K562 (cell line): ENCODE results near the gene TEDC1. TPM values are rescaled to one million over a fixed set of nuclear protein-coding genes. Genes with fewer than 3 reads are reported as not detected.

Experiments used
- ATAC-seq: fragments of 200-7000 bp; cut with Tn5 transposase; 3 replicates; pipeline ENCODE4 v1.9.1; 2020; ENCODE audit warnings: moderate library complexity
- BruUV-seq: library from RNA; stranded (reverse); fragments of 400-500 nt; replicated peaks from 2 replicates; lab custom pipeline; 2021; lab: Mats Ljungman, UMichigan
- CTCF ChIA-PET: fragments of 300-600 bp; formaldehyde crosslinking; extraction: SDS; loops from one replicate; lab custom pipeline; 2021; ENCODE audit warnings: low intra/inter-chr PET ratio; lab: Yijun Ruan, JAX
- POLR2A ChIA-PET: fragments of 300-600, 350-650 bp; sonication (Branson Sonifier 250); formaldehyde crosslinking; extraction: SDS; loops from one replicate; lab custom pipeline; 2021; ENCODE audit warnings: antibody characterized with exemption, inconsistent platforms; lab: Yijun Ruan, JAX
- DNase-seq, 4 experiments: peaks; one replicate each; pipeline versions ENCODE4 v3.0.0 to v3.0.0-alpha.2; 2011 to 2018; ENCODE audit warnings: low spot score in 3 of 4, mixed read lengths in 3 of 4; ENCODE audit errors: extremely low read depth in 1 of 4
- FAIRE-seq: peaks from 2 replicates; lab custom pipeline; 2011; peaks lifted over from hg19 to GRCh38; lab: Jason Lieb, UNC
- H2AFZ ChIP-seq: 2 replicates; pipeline ENCODE4 v1.6.0; 2011; ENCODE audit warnings: low read depth, low read length, control low read depth, inconsistent platforms
- H3K27ac ChIP-seq: fragments of 200-600 bp; 3 replicates; pipeline ENCODE4 v1.8.0; 2011; ENCODE audit warnings: low read depth, mild to moderate bottlenecking, control low read depth, inconsistent platforms, low read length, moderate library complexity, mixed read lengths; ENCODE audit errors: extremely low read depth
- H3K27me3 ChIP-seq, 2 experiments: fragments of 300-600 bp in 1 of 2; 2 replicates in 1 of 2; 3 replicates in 1 of 2; pipeline versions ENCODE4 v1.6.0 to v1.8.0; 2011; ENCODE audit warnings: inconsistent platforms in 2 of 2, low read length in 2 of 2, mild to moderate bottlenecking in 1 of 2, mixed read lengths in 1 of 2, moderate library complexity in 1 of 2; ENCODE audit not compliant: control insufficient read depth in 2 of 2, insufficient read depth in 2 of 2
- H3K36me3 ChIP-seq: fragments of 300-600 bp; 3 replicates; pipeline ENCODE4 v1.8.0; 2011; ENCODE audit warnings: mild to moderate bottlenecking, low read length, inconsistent platforms; ENCODE audit not compliant: control insufficient read depth, insufficient read depth
- H3K4me1 ChIP-seq, 2 experiments: fragments of 200-600 bp in 1 of 2; replicated peaks in 1 of 2; 2 replicates in 1 of 2; 3 replicates in 1 of 2; pipeline versions ENCODE4 v1.5.1 to v1.8.0; 2011; ENCODE audit warnings: inconsistent platforms in 2 of 2, low read length in 2 of 2, mild to moderate bottlenecking in 1 of 2, mixed read lengths in 1 of 2, moderate library complexity in 1 of 2; ENCODE audit not compliant: control insufficient read depth in 2 of 2, insufficient read depth in 2 of 2
- H3K4me2 ChIP-seq: 2 replicates; pipeline ENCODE4 v1.6.1; 2011; ENCODE audit warnings: low read length, control low read depth, inconsistent platforms, mixed read lengths; ENCODE audit not compliant: insufficient read depth
- H3K4me3 ChIP-seq: fragments of 200-600 bp; sonication (generic), shearing (Covaris generic); 2 replicates; pipeline ENCODE4 v1.5.1; 2016; ENCODE audit warnings: control low read depth, inconsistent platforms
- H3K79me2 ChIP-seq: fragments of 200-600 bp; 3 replicates; pipeline ENCODE4 v1.8.0; 2011; ENCODE audit warnings: low read length, inconsistent platforms; ENCODE audit not compliant: control insufficient read depth, insufficient read depth
- H3K9ac ChIP-seq, 2 experiments: 2 replicates each; pipeline versions ENCODE4 v1.6.0 to v1.6.1; 2011; ENCODE audit warnings: low read depth in 2 of 2, low read length in 2 of 2, control low read depth in 1 of 2, inconsistent platforms in 1 of 2, mild to moderate bottlenecking in 1 of 2, mixed read lengths in 1 of 2; ENCODE audit not compliant: insufficient read depth in 1 of 2
- H3K9me1 ChIP-seq: one replicate; pipeline ENCODE4 v1.6.0; 2011; ENCODE audit warnings: inconsistent platforms, mild to moderate bottlenecking, low read length, moderate library complexity; ENCODE audit not compliant: control insufficient read depth, insufficient read depth
- H3K9me3 ChIP-seq: replicated peaks from 2 replicates; pipeline ENCODE4 v1.5.1; 2011; ENCODE audit warnings: low read depth, low read length, inconsistent platforms; ENCODE audit not compliant: control insufficient read depth, insufficient read depth
- H4K20me1 ChIP-seq: replicated peaks from 2 replicates; pipeline ENCODE4 v1.6.1; 2011; ENCODE audit warnings: low read length, inconsistent platforms, mixed read lengths; ENCODE audit not compliant: control insufficient read depth, insufficient read depth
- CTCF ChIP-seq, 3 experiments: IDR thresholded peaks in 2 of 3; conservative IDR thresholded peaks in 1 of 3; 2 replicates each; pipeline ENCODE4 v1.5.1; 2011 to 2012; ENCODE audit warnings: low read length in 3 of 3, mild to moderate bottlenecking in 3 of 3, control low read depth in 2 of 3, improper control_type of control experiment in 1 of 3, inconsistent platforms in 1 of 3, low read depth in 1 of 3, mixed read lengths in 1 of 3, moderate library complexity in 1 of 3; ENCODE audit not compliant: insufficient read depth in 2 of 3
- HDAC1 ChIP-seq, 2 experiments: fragments of 450-650 bp; IDR thresholded peaks; 2 replicates each; pipeline ENCODE4 v1.6.1; 2016 to 2017; ENCODE audit warnings: inconsistent platforms in 1 of 2, mild to moderate bottlenecking in 1 of 2, moderate library complexity in 1 of 2
- NFE2 ChIP-seq: IDR thresholded peaks from 2 replicates; pipeline ENCODE4 v1.6.1; 2014; ENCODE audit warnings: antibody characterized with exemption, low read depth
- SMAD4 ChIP-seq: fragments of 250-450 bp; sonication (Bioruptor Pico); conservative IDR thresholded peaks from 2 replicates; pipeline ENCODE4 v1.8.0; 2021; ENCODE audit warnings: inconsistent platforms, mild to moderate bottlenecking, moderate library complexity
- WGBS: fragments of 100-300 bp; shearing (Covaris generic); methylation state at CpG from one replicate; pipeline ENCODE4 v1.1.6; 2016; ENCODE audit warnings: low coverage, mixed read lengths; ENCODE audit not compliant: insufficient coverage; ENCODE audit errors: missing lambda C conversion rate; 5-methylcytosine and 5-hydroxymethylcytosine counted together
- in situ Hi-C: fragments of 300-500 bp; cut with MboI; formaldehyde crosslinking; loops from 4 replicates; pipeline ENCODE4 v1.15.0; 2018; ENCODE audit warnings: inconsistent platforms, mixed read lengths
- intact Hi-C: fragments of 100-400 bp; cut with micrococcal nuclease; formaldehyde crosslinking; loops from 2 replicates; pipeline ENCODE4 v1.14.2; 2022
- polyA plus RNA-seq, 8 experiments: library from polyadenylated mRNA; depleted of rRNA in 4 of 8; stranded (reverse) in 5 of 8; unstranded in 3 of 8; fragments of >200 nt; fragmentation: Nextera tagmentation in 2 of 8; fragmentation: Illumina TruSeq in 1 of 8; extraction: Ambion mirVana in 2 of 8; extraction: Trizol in 1 of 8; gene quantifications; 2 replicates each; pipeline versions ENCODE4 v1.2.1 to v1.2.3, GENCODE V29; 2011 to 2014; ENCODE audit warnings: inconsistent platforms in 1 of 8, missing spikeins in 1 of 8
- total RNA-seq, 7 experiments: library from RNA; depleted of rRNA in 6 of 7; stranded (reverse); fragments of >200 nt in 6 of 7; fragmentation: Illumina TruSeq in 2 of 7; extraction: Trizol in 2 of 7; gene quantifications; 2 replicates each; pipeline versions ENCODE4 v1.2.1 to v1.2.3, GENCODE V29; 2011 to 2021; ENCODE audit warnings: low replicate concordance in 1 of 7

TEDC1 gene
- total and polyA plus RNA-seq, 9 of the 15 experiments (the other 6 are each of a cell fraction or from before 2014, with no cell fraction given) = 0.21 to 28.3 (median 5.9) TPM

GRCh38 chr14:105481886-105482457 is 9.1 kb upstream of the TEDC1 start (continued):
- TF ChIP-seq CTCF (IDR thresholded peaks at IDR 0.05 in 2 of 3, conservative IDR thresholded peaks at IDR 0.05 in 1 of 3; ENCODE audit: insufficient read depth in 2 of 3, low read depth in 1 of 3, low read length in 3 of 3) (peak; percentile 30 to 33 (median 31); a peak in 2 of 6 replicates), SMAD4 (CRISPR knock-in tag) (0 out of 2 replicates have a peak, but pooled peaks have one; percentile 31)

- no peaks in the 10 kb centered on the region for H3K9me3 ChIP-seq
- H4K20me1 ChIP-seq = no peaks in the 10 kb centered on the region; the same call in 1 of the 2 replicates
- POLR2A ChIA-PET = interaction anchor here (0.7 to 2.4 kb wide), 3 partner anchors 7 to 45 kb away, joined by 3 to 12 read pairs (median 3); no protein-coding TSS in a partner anchor
- H3K27ac ChIP-seq = peak overlapping the region; percentile 58; the same call in 1 of the 3 replicates
- no peak for ATAC-seq
- TF ChIP-seq HDAC1 (IDR thresholded peaks at IDR 0.05) (no peak), NFE2 (no peak)
- TF ChIP-seq, all 486 proteins: peak for 0
- in situ Hi-C loops = no loop called here
- WGBS = 59% methylated on average over 10 of the region's 18 CpGs
- Histone ChIP-seq H3K79me2 (no peaks in the 10 kb centered on the region), H3K9ac (peak overlapping the region; percentile 44 to 86; a peak in 3 of 4 replicates), H3K36me3 (no peaks in the 10 kb centered on the region), H3K4me2 (no peak overlapping the region), H2AFZ (0 out of 2 replicates have a peak overlapping the region, but pooled peaks have one; percentile 82), H3K4me1 (peaks cover 12 to 90% of the 10 kb centered on the region in 2 experiments), H3K9me1 (no peaks in the 10 kb centered on the region), H3K27me3 (no peaks in the 10 kb centered on the region; a peak in 1 of 5 replicates), H3K4me3 (no peak overlapping the region)
- no peak for DNase-seq
- CTCF ChIA-PET = interaction anchor here (1.1 kb wide), 1 partner anchor 8 kb away, joined by 3 read pairs; the partner anchor contains the start of gene TEDC1
- intact Hi-C loops = loop anchor here (2.0 kb wide), 1 partner anchor 112 kb away; no protein-coding TSS in a partner anchor
- no peak for FAIRE-seq
- BruUV-seq = no TSS peak
Observed at GRCh38 chr14:105482486-105483110, 8.4 kb upstream of the TEDC1 start.
